ENCODE measurements around the gene GAST.

Gene GAST, protein sequence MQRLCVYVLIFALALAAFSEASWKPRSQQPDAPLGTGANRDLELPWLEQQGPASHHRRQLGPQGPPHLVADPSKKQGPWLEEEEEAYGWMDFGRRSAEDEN

GRCh38 chr17:41711669-41712400 is at the start of gene GAST:
Gene GAST, plus strand, starts transcription at chr17:41712331. Its CDS starts 3,106 bp downstream, at chr17:41715437.
- Histone ChIP-seq H3K4me3 (ENCODE audit: low read depth in 1 of 5, low read length in 5 of 5) (no peak within 1 kb of the TSS), H3K9ac (ENCODE audit: low read length in 5 of 5) (no peak within 1 kb of the TSS), H3K27ac (ENCODE audit: low read depth, low read length) (no peak within 1 kb of the TSS), H3K36me3 (ENCODE audit: control insufficient read depth in 5 of 5, insufficient read depth in 5 of 5, low read length in 5 of 5) (no peaks in the 10 kb centered on the region), H3K9me3 (ENCODE audit: control insufficient read depth in 5 of 5, low read length in 5 of 5) (no peaks in the 10 kb centered on the region), H3K27me3 (ENCODE audit: control insufficient read depth in 5 of 5, insufficient read depth in 4 of 5, low read length in 5 of 5) (peaks cover 0 to 5% (median 3%) of the 10 kb centered on the region in 5 donors), H3K4me1 (ENCODE audit: control insufficient read depth in 5 of 5, insufficient read depth in 5 of 5, low read length in 5 of 5) (peaks cover 0 to 5% (median 0%) of the 10 kb centered on the region in 5 donors)

DNA sequence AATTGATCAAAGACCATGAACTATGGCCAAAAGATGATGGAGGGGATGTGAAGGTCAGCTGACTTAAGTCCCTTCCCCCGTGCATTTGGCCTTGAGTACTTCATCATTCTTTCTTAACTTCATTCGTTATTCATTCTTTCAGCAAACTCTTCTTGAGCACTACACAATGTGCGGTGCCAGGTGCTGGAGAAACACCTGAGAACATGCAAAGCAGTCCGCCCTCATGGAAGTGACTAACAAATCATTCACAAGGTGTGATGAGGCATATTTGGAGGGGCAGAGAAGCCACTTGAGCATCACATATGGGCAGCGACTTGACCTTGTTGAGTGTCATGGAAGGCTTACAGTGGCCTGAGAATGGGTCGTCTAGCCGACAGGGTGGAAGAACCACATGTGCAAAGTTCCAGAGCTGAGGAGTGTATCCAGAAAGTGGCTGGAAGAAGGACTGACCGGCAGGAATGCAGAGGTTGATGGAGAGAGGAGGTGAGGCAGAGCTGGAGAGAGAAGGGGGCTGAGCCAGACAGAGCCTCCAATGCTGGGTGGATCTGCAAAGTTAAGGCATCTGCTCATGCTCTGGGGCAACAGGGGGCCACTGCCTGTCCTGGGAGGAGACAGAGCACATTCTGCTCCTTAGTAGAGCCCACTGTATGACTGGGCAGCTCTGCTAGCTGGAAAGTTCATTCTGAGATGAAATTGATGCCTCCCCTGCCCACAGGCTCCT is 48.5 kb upstream of the GAST start:
- Histone ChIP-seq H3K36me3 (ENCODE audit: control insufficient read depth in 5 of 5, insufficient read depth in 5 of 5, low read length in 5 of 5) (no peaks in the 10 kb centered on the region), H3K27ac (ENCODE audit: low read depth, low read length) (no peak overlapping the region), H3K4me3 (ENCODE audit: low read depth in 1 of 5, low read length in 5 of 5) (no peak overlapping the region), H3K9ac (ENCODE audit: low read length in 5 of 5) (no peak overlapping the region), H3K9me3 (ENCODE audit: control insufficient read depth in 5 of 5, low read length in 5 of 5) (no peaks in the 10 kb centered on the region), H3K27me3 (ENCODE audit: control insufficient read depth in 5 of 5, insufficient read depth in 4 of 5, low read length in 5 of 5) (no peaks in the 10 kb centered on the region), H3K4me1 (ENCODE audit: control insufficient read depth in 5 of 5, insufficient read depth in 5 of 5, low read length in 5 of 5) (peaks cover 0 to 29% (median 24%) of the 10 kb centered on the region in 5 donors)

GRCh38 chr17:41664172-41664457 is 48.0 kb upstream of the GAST start:
- H3K4me1 ChIP-seq (ENCODE audit: control insufficient read depth in 5 of 5, insufficient read depth in 5 of 5, low read length in 5 of 5) = peaks cover 0 to 29% (median 24%) of the 10 kb centered on the region in 5 donors

DNA sequence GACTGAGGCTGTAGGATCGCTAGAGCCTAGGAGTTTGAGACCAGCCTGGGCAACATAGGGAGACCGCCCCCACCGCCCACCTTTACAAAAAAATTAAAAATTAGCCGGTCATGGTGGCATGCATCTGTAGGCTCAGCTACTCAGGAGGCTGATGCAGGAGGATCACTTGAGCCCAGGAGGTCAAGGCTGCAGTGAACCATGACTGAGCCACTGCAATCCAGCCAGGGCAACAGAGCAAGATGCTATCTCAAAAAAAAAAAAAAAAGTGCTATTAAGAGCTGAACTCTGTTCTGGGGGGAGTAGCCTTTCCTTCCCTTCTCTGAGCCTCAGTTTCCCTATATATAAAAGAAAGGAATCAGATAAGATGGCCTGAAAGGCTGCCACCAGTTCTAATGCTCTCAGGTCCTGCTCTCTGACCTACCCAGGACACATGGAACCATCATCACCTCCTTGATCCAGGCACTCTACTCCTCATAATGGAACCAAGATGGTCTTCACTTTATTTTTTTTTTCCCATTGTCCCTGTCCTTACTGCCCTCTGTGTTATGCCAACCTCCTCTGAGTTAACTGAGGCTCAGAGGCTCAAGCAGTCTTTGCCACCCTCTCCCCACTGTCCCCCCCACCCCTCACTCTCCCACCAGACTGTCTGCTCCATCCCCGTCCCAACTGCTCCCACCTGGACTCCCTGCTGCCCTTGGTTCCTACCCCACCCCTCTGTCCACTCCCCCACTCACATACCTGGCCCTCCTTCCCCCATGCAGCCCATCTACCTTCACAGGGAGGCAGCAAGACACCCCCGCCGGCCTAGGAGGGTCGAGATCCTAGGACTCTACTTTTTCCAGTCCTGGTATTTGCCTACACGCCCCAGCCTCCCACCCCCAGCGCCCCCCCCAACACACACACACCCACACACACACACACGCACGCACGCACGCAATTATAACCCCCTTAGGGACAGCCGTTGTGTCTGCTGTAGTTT is 47.3 kb upstream of the GAST start:
- Histone ChIP-seq H3K27ac (ENCODE audit: low read depth, low read length) (no peak overlapping the region), H3K36me3 (ENCODE audit: control insufficient read depth in 5 of 5, insufficient read depth in 5 of 5, low read length in 5 of 5) (no peaks in the 10 kb centered on the region), H3K27me3 (ENCODE audit: control insufficient read depth in 5 of 5, insufficient read depth in 4 of 5, low read length in 5 of 5) (no peaks in the 10 kb centered on the region), H3K4me3 (ENCODE audit: low read depth in 1 of 5, low read length in 5 of 5) (peak overlapping the region; percentile 58 to 78 (median 74)), H3K4me1 (ENCODE audit: control insufficient read depth in 5 of 5, insufficient read depth in 5 of 5, low read length in 5 of 5) (peaks cover 0 to 29% (median 24%) of the 10 kb centered on the region in 5 donors), H3K9me3 (ENCODE audit: control insufficient read depth in 5 of 5, low read length in 5 of 5) (no peaks in the 10 kb centered on the region), H3K9ac (ENCODE audit: low read length in 5 of 5) (peak overlapping the region in 3 of 5 donors; percentile 67 to 88 (median 83))

More at GRCh38 chr17:41664172-41664457, 48.0 kb upstream of the GAST start:
- H3K36me3 ChIP-seq (ENCODE audit: control insufficient read depth in 5 of 5, insufficient read depth in 5 of 5, low read length in 5 of 5) = no peaks in the 10 kb centered on the region
- no peak overlapping the region for H3K4me3 ChIP-seq (ENCODE audit: low read depth in 1 of 5, low read length in 5 of 5)
- no peaks in the 10 kb centered on the region for H3K9me3 ChIP-seq (ENCODE audit: control insufficient read depth in 5 of 5, low read length in 5 of 5)
- H3K9ac ChIP-seq (ENCODE audit: low read length in 5 of 5) = no peak overlapping the region
- no peaks in the 10 kb centered on the region for H3K27me3 ChIP-seq (ENCODE audit: control insufficient read depth in 5 of 5, insufficient read depth in 4 of 5, low read length in 5 of 5)
- H3K27ac ChIP-seq (ENCODE audit: low read depth, low read length) = no peak overlapping the region

GRCh38 chr17:41665566-41666236 is 46.4 kb upstream of the GAST start:
- Histone ChIP-seq H3K36me3 (ENCODE audit: control insufficient read depth in 5 of 5, insufficient read depth in 5 of 5, low read length in 5 of 5) (no peaks in the 10 kb centered on the region), H3K9ac (ENCODE audit: low read length in 5 of 5) (peak overlapping the region in 4 of 5 donors; percentile 25 to 88 (median 75)), H3K4me3 (ENCODE audit: low read depth in 1 of 5, low read length in 5 of 5) (peak overlapping the region; percentile 58 to 79 (median 74)), H3K4me1 (ENCODE audit: control insufficient read depth in 5 of 5, insufficient read depth in 5 of 5, low read length in 5 of 5) (peaks cover 0 to 29% (median 24%) of the 10 kb centered on the region in 5 donors), H3K27me3 (ENCODE audit: control insufficient read depth in 5 of 5, insufficient read depth in 4 of 5, low read length in 5 of 5) (no peaks in the 10 kb centered on the region), H3K9me3 (ENCODE audit: control insufficient read depth in 5 of 5, low read length in 5 of 5) (no peaks in the 10 kb centered on the region), H3K27ac (ENCODE audit: low read depth, low read length) (peak overlapping the region; percentile 50)

DNA sequence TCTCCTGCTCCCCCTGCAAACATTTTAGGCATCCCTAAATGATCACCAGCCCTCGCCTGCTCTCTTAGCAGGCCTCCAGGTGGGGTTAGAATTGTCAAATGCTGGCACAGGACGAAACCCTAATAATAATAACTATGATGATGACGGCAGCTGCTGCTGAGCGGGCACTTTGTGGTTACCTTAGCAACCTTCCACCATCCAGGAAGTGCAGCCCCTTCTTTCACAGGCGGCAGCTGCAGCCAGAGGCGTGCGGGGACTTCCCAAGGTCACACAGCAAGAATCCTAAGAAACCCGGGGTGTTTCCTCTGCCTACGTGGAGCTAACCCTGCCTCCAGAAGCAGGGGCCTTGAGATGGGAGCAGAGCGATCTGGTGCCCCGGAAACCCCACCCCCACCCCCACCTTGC is 45.9 kb upstream of the GAST start:
- H3K27ac ChIP-seq (ENCODE audit: low read depth, low read length) = peak overlapping the region; percentile 50
- peak overlapping the region; percentile 58 to 79 (median 74) for H3K4me3 ChIP-seq (ENCODE audit: low read depth in 1 of 5, low read length in 5 of 5)
- H3K9ac ChIP-seq (ENCODE audit: low read length in 5 of 5) = peak overlapping the region in 4 of 5 donors; percentile 25 to 88 (median 75)
- H3K36me3 ChIP-seq (ENCODE audit: control insufficient read depth in 5 of 5, insufficient read depth in 5 of 5, low read length in 5 of 5) = no peaks in the 10 kb centered on the region
- H3K27me3 ChIP-seq (ENCODE audit: control insufficient read depth in 5 of 5, insufficient read depth in 4 of 5, low read length in 5 of 5) = no peaks in the 10 kb centered on the region
- H3K9me3 ChIP-seq (ENCODE audit: control insufficient read depth in 5 of 5, low read length in 5 of 5) = no peaks in the 10 kb centered on the region
- H3K4me1 ChIP-seq (ENCODE audit: control insufficient read depth in 5 of 5, insufficient read depth in 5 of 5, low read length in 5 of 5) = peaks cover 0 to 29% (median 24%) of the 10 kb centered on the region in 5 donors

DNA sequence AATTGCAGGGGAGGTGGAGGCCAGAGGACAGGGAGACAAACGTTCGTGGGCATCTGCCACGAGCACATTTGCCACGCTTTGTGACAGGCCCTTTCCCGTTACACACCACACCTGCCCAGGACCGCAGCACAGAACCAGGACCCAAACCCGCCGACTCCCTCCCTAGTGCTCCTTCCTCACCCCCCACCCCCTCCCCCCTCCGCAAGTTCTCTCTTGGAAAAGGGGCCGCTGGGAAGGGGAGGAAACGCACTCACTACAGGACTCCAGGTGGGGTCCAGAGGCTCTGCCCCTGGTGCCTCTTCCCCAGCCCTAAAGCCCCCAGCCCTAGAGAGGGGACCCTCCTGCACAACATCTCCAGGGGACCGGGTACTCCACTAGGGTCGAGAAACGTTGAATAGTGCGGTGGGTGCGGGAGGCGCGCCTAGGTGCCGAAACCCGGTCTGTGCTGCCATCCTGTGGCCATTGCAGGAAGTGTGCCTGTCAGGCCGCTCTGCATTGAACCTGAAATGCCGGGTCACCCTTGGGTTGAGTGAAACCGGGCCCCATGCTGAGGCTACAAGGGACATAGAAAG is 45.3 kb upstream of the GAST start:
- H3K4me3 ChIP-seq (ENCODE audit: low read depth in 1 of 5, low read length in 5 of 5) = peak overlapping the region; percentile 58 to 79 (median 74)
- peak overlapping the region in 2 of 5 donors; percentile 23 to 64 for H3K9ac ChIP-seq (ENCODE audit: low read length in 5 of 5)
- H3K27ac ChIP-seq (ENCODE audit: low read depth, low read length) = no peak overlapping the region
- H3K36me3 ChIP-seq (ENCODE audit: control insufficient read depth in 5 of 5, insufficient read depth in 5 of 5, low read length in 5 of 5) = no peaks in the 10 kb centered on the region
- peaks cover 0 to 29% (median 24%) of the 10 kb centered on the region in 5 donors for H3K4me1 ChIP-seq (ENCODE audit: control insufficient read depth in 5 of 5, insufficient read depth in 5 of 5, low read length in 5 of 5)
- H3K9me3 ChIP-seq (ENCODE audit: control insufficient read depth in 5 of 5, low read length in 5 of 5) = no peaks in the 10 kb centered on the region
- no peaks in the 10 kb centered on the region for H3K27me3 ChIP-seq (ENCODE audit: control insufficient read depth in 5 of 5, insufficient read depth in 4 of 5, low read length in 5 of 5)

DNA sequence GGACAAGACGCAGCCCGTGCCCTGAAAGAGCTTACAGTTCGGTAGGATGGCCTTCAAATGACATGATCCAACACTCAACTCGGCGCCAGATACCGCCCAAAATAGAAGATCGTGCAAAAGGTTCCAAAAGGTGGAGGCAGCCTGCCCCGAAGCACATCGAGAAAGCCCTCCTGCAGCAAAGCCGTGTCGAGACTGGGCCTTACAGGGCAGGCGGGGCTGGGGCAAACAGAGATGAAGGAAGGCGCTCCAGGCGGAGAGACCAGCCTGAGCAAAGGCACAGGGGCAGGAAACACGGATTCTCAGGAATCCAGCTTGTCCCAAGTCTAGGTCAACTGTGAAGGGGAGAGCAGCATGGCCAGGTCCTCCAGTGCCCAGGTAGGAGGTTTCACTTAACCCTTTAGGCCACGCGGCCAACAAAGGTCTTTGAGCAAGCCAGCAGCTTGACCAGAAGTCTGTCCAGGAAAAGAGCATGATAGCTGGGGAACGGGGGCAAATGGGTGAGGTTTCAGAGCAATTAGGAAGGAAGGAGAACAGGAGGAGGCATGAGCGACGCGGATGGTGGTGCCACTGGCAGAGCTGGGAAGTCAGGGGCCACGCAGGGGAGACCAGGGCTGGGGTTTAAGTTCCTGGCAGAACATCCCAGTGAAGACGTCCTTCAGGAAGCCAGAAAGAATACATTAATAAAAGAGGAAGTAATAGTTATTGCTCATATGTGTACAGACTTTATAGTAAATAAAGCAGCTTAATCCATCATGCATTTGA is 44.7 kb upstream of the GAST start:
- peak overlapping the region in 3 of 5 donors; percentile 58 to 77 (median 74) for H3K4me3 ChIP-seq (ENCODE audit: low read depth in 1 of 5, low read length in 5 of 5)
- peaks cover 0 to 29% (median 24%) of the 10 kb centered on the region in 5 donors for H3K4me1 ChIP-seq (ENCODE audit: control insufficient read depth in 5 of 5, insufficient read depth in 5 of 5, low read length in 5 of 5)
- H3K9me3 ChIP-seq (ENCODE audit: control insufficient read depth in 5 of 5, low read length in 5 of 5) = no peaks in the 10 kb centered on the region
- no peak overlapping the region for H3K27ac ChIP-seq (ENCODE audit: low read depth, low read length)
- H3K9ac ChIP-seq (ENCODE audit: low read length in 5 of 5) = peak overlapping the region in 2 of 5 donors; percentile 23 to 64
- H3K36me3 ChIP-seq (ENCODE audit: control insufficient read depth in 5 of 5, insufficient read depth in 5 of 5, low read length in 5 of 5) = no peaks in the 10 kb centered on the region
- H3K27me3 ChIP-seq (ENCODE audit: control insufficient read depth in 5 of 5, insufficient read depth in 4 of 5, low read length in 5 of 5) = no peaks in the 10 kb centered on the region
